NK-92 (cell line): ENCODE results near the gene KCNQ1OT1.

Experiments
- DNase-seq: peaks from one replicate; lab custom pipeline; 2025; ENCODE audit not compliant: unreplicated experiment; lab: John Stamatoyannopoulos, UW

The KCNQ1OT1 gene

GRCh38 chr11:2722955-2723354 lies 23.2 kb upstream of the KCNQ1OT1 start:
- no peak for DNase-seq

- no peak for DNase-seq
Observed at GRCh38 chr11:2721210-2721916, 21.6 kb upstream of the KCNQ1OT1 start.

GRCh38 chr11:2719831-2720590 lies 20.2 kb upstream of the KCNQ1OT1 start:
- no peak for DNase-seq

- no peak for DNase-seq
Observed at GRCh38 chr11:2718817-2719438, 19.1 kb upstream of the KCNQ1OT1 start.

GRCh38 chr11:2717561-2718325 lies 17.9 kb upstream of the KCNQ1OT1 start:
- no peak for DNase-seq

- DNase-seq: no peak
Observed at GRCh38 chr11:2716376-2717095, 16.7 kb upstream of the KCNQ1OT1 start.

GRCh38 chr11:2715716-2716350 lies 16.0 kb upstream of the KCNQ1OT1 start:
- DNase-seq: no peak

- DNase-seq: no peak
Observed at GRCh38 chr11:2714871-2715270, 15.1 kb upstream of the KCNQ1OT1 start.

- DNase-seq: no peak
Observed at GRCh38 chr11:2714463-2714800, 14.6 kb upstream of the KCNQ1OT1 start.

- DNase-seq: no peak
Observed at GRCh38 chr11:2713661-2714462, 14.1 kb upstream of the KCNQ1OT1 start.

GRCh38 chr11:2713094-2713493 lies 13.3 kb upstream of the KCNQ1OT1 start:
- no peak for DNase-seq

- DNase-seq: no peak
Observed at GRCh38 chr11:2711161-2711560, 11.4 kb upstream of the KCNQ1OT1 start.

- DNase-seq: no peak
Observed at GRCh38 chr11:2709429-2709828, 9.6 kb upstream of the KCNQ1OT1 start.

GRCh38 chr11:2708757-2709281 lies 9.0 kb upstream of the KCNQ1OT1 start:
- no peak for DNase-seq

GRCh38 chr11:2708151-2708581 lies 8.4 kb upstream of the KCNQ1OT1 start:
- no peak for DNase-seq

- DNase-seq: no peak
Observed at GRCh38 chr11:2707736-2708135, 7.9 kb upstream of the KCNQ1OT1 start.

GRCh38 chr11:2706321-2706720 lies 6.5 kb upstream of the KCNQ1OT1 start:
- no peak for DNase-seq

GRCh38 chr11:2704896-2705606 lies 5.3 kb upstream of the KCNQ1OT1 start:
- DNase-seq: no peak

GRCh38 chr11:2704356-2704755 lies 4.6 kb upstream of the KCNQ1OT1 start:
- no peak for DNase-seq
